GM21717 (cell line): ENCODE data around the gene CSTF2T.

Experiments used
- ATAC-seq: cut with Tn5 transposase; IDR thresholded peaks from one replicate; pipeline ENCODE4 v1.9.1; 2021; ENCODE audit warnings: mild to moderate bottlenecking, moderate library complexity; ENCODE audit not compliant: unreplicated experiment

CSTF2T gene

GRCh38 chr10:51651063-51651462 lies 48.3 kb downstream of the CSTF2T start:
- ATAC-seq = no peak

DNA sequence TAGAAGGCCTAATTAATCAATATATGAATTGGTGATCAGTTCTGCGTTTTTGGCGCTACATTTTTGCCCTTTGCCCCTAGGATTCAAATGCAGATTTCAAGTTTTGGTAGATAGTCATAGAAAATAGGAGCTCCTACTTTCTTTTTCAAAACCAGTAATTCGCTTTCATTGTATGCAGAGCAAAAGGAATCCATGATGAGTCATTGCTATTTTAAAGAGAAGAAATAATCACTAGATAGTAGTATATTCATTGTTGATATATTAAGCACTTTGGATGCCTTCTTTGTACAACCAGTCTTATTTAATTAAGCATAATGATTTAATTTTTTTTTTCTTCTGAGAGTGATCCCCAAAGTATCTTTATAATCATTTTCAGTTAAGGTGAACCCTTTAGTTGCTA lies 50.3 kb downstream of the CSTF2T start:
- ATAC-seq = no peak
